HG02642 (cell line): ENCODE measurements around the gene GMCL2.

Experiments
- ATAC-seq: cut with Tn5 transposase; IDR thresholded peaks from one replicate; pipeline ENCODE4 v1.9.1; 2021; ENCODE audit warnings: mild to moderate bottlenecking; ENCODE audit not compliant: unreplicated experiment, poor library complexity

GMCL2 gene

GRCh38 chr5:178149199-178149932 is 37.8 kb downstream of the GMCL2 start:
- ATAC-seq = no peak

GRCh38 chr5:178147406-178147805 is 39.8 kb downstream of the GMCL2 start:
- ATAC-seq = no peak

- peak; percentile 61 for ATAC-seq
Measured at GRCh38 chr5:178145965-178146820, 41.0 kb downstream of the GMCL2 start.

GRCh38 chr5:178143901-178144300 is 43.3 kb downstream of the GMCL2 start:
- no peak for ATAC-seq

- no peak for ATAC-seq
Measured at GRCh38 chr5:178143246-178143645, 43.9 kb downstream of the GMCL2 start.

- no peak for ATAC-seq
Measured at GRCh38 chr5:178142642-178143041, 44.5 kb downstream of the GMCL2 start.

GRCh38 chr5:178141550-178141949 is 45.6 kb downstream of the GMCL2 start:
- ATAC-seq = no peak

GRCh38 chr5:178137991-178138390 is 49.2 kb downstream of the GMCL2 start:
- ATAC-seq = no peak

- no peak for ATAC-seq
Measured at GRCh38 chr5:178136990-178137389, 50.2 kb downstream of the GMCL2 start.
